Iris pigment epithelial cell (primary cell): ENCODE results near the gene IHH.

Source experiments
- DNase-seq: peaks from one replicate; pipeline ENCODE4 v3.0.0-alpha.2; 2011; ENCODE audit warnings: low read depth

Gene IHH

GRCh38 chr2:219073413-219074129 lies 12.8 kb upstream of the IHH start:
- DNase-seq = peak; percentile 73

- no peak for DNase-seq
Observed at GRCh38 chr2:219072741-219073250, 12.1 kb upstream of the IHH start.

GRCh38 chr2:219071131-219071816 lies 10.6 kb upstream of the IHH start:
- peak; percentile 29 for DNase-seq

- DNase-seq = no peak
Observed at GRCh38 chr2:219065484-219065883, 4.8 kb upstream of the IHH start.

- no peak for DNase-seq
Observed at GRCh38 chr2:219062081-219062480, 1.4 kb upstream of the IHH start.

- DNase-seq = no peak
Observed at GRCh38 chr2:219059725-219060682, 717 bp downstream of the IHH start.

GRCh38 chr2:219059375-219059724 lies 1.4 kb downstream of the IHH start:
- DNase-seq = no peak

- DNase-seq = no peak
Observed at GRCh38 chr2:219058541-219059374, 2.0 kb downstream of the IHH start.

- peak; percentile 65 for DNase-seq
Observed at GRCh38 chr2:219057709-219058540, 2.8 kb downstream of the IHH start.

- DNase-seq = no peak
Observed at GRCh38 chr2:219056896-219057708, 3.6 kb downstream of the IHH start.

GRCh38 chr2:219056176-219056895 lies 4.4 kb downstream of the IHH start:
- DNase-seq = no peak

GRCh38 chr2:219054956-219055903 lies 5.5 kb downstream of the IHH start:
- DNase-seq = no peak

- no peak for DNase-seq
Observed at GRCh38 chr2:219049282-219049681, 11.4 kb downstream of the IHH start.

- DNase-seq = peak; percentile 21
Observed at GRCh38 chr2:219045937-219046550, 14.7 kb downstream of the IHH start.

- DNase-seq = no peak
Observed at GRCh38 chr2:219042750-219043149, 18.0 kb downstream of the IHH start.

- DNase-seq = no peak
Observed at GRCh38 chr2:219042157-219042556, 18.6 kb downstream of the IHH start.

GRCh38 chr2:219041252-219041651 lies 19.5 kb downstream of the IHH start, which contains the start of gene CFAP65:
TSS of gene CFAP65 (minus strand) at chr2:219041516. CDS start at chr2:219039048, 2,468 bp downstream.
- DNase-seq = peak; percentile 72
